MM.1S (cell line): ENCODE results near the gene SPCS2.

Experiments used
- DNase-seq: peaks from one replicate; pipeline ENCODE4 v3.0.0-alpha.2; 2015
- H2AFZ ChIP-seq: fragments of 300-600 bp; sonication (generic); 2 replicates; pipeline ENCODE4 v1.6.0; 2016; ENCODE audit warnings: antibody characterized with exemption, low read length
- H3F3A ChIP-seq: fragments of 300-600 bp; sonication (generic); 2 replicates; pipeline ENCODE4 v1.6.1; 2016; ENCODE audit warnings: mild to moderate bottlenecking, antibody characterized with exemption, low read length, moderate library complexity, mixed read lengths; ENCODE audit not compliant: insufficient read depth
- H3K27ac ChIP-seq: fragments of 300-600 bp; sonication (generic); 2 replicates; pipeline ENCODE4 v1.5.1; 2016; ENCODE audit warnings: mild to moderate bottlenecking, low read length
- H3K27me3 ChIP-seq: fragments of 300-600 bp; sonication (generic); replicated peaks from 2 replicates; pipeline ENCODE4 v1.6.0; 2016; ENCODE audit warnings: low read length; ENCODE audit not compliant: insufficient read depth
- H3K36me3 ChIP-seq: fragments of 300-600 bp; sonication (generic); replicated peaks from 2 replicates; pipeline ENCODE4 v1.6.1; 2016; ENCODE audit warnings: mild to moderate bottlenecking, low read length, mixed read lengths; ENCODE audit not compliant: insufficient read depth
- H3K4me1 ChIP-seq: fragments of 300-600 bp; sonication (generic); 2 replicates; pipeline ENCODE4 v1.6.1; 2016; ENCODE audit warnings: low read length, mixed read lengths
- H3K4me2 ChIP-seq: fragments of 300-600 bp; sonication (generic); 2 replicates; pipeline ENCODE4 v1.6.0; 2016; ENCODE audit warnings: low read depth, low read length
- H3K4me3 ChIP-seq: fragments of 300-600 bp; sonication (generic); 2 replicates; pipeline ENCODE4 v1.5.1; 2016; ENCODE audit warnings: low read length, mixed read lengths
- H3K79me2 ChIP-seq: fragments of 300-600 bp; sonication (generic); 2 replicates; pipeline ENCODE4 v1.6.1; 2016; ENCODE audit warnings: mixed run types, low read length, mixed read lengths
- H3K9ac ChIP-seq: fragments of 300-600 bp; sonication (generic); 2 replicates; pipeline ENCODE4 v1.6.1; 2016; ENCODE audit warnings: low read length, mixed read lengths
- H3K9me2 ChIP-seq: fragments of 300-600 bp; sonication (generic); replicated peaks from 2 replicates; pipeline ENCODE4 v1.6.1; 2016; ENCODE audit warnings: mild to moderate bottlenecking, low read length, mixed read lengths; ENCODE audit not compliant: insufficient read depth
- H3K9me3 ChIP-seq: fragments of 300-600 bp; sonication (generic); replicated peaks from 2 replicates; pipeline ENCODE4 v1.6.1; 2016; ENCODE audit warnings: mild to moderate bottlenecking, low read length, mixed read lengths; ENCODE audit not compliant: insufficient read depth
- H4K20me1 ChIP-seq: fragments of 300-600 bp; sonication (generic); 2 replicates; pipeline ENCODE4 v1.6.1; 2016; ENCODE audit warnings: mild to moderate bottlenecking, low read length, moderate library complexity, mixed read lengths; ENCODE audit not compliant: insufficient read depth
- CTCF ChIP-seq: fragments of 300-600 bp; sonication (generic); IDR thresholded peaks from 2 replicates; pipeline ENCODE4 v1.5.1; 2016; ENCODE audit warnings: antibody characterized with exemption, low read length, mixed read lengths
- EZH2 ChIP-seq: fragments of 300-600 bp; sonication (generic); optimal IDR thresholded peaks from 2 replicates; pipeline ENCODE3; 2017; ENCODE audit warnings: low read depth, mild to moderate bottlenecking, antibody characterized with exemption, low read length, mixed read lengths
- EZH2phosphoT487 ChIP-seq: fragments of 300-600 bp; sonication (generic); IDR thresholded peaks from 2 replicates; pipeline ENCODE4 v1.6.1; 2018; ENCODE audit warnings: antibody characterized with exemption, low read length

Gene SPCS2

GRCh38 chr11:75011357-75011756, 62.3 kb downstream of the SPCS2 start:
- TF ChIP-seq EZH2 (no peak), EZH2phosphoT487 (no peak), CTCF (no peak)
- no peaks in the 10 kb centered on the region for H3K36me3 ChIP-seq

GRCh38 chr11:75011872-75012271, 62.8 kb downstream of the SPCS2 start:
- DNase-seq: no peak
- Histone ChIP-seq H2AFZ (no peak overlapping the region), H3K4me2 (no peak overlapping the region), H3K9me2 (no peaks in the 10 kb centered on the region), H3F3A (no peaks in the 10 kb centered on the region), H3K79me2 (no peaks in the 10 kb centered on the region), H4K20me1 (no peaks in the 10 kb centered on the region), H3K9ac (no peak overlapping the region), H3K4me3 (no peak overlapping the region), H3K27ac (no peak overlapping the region), H3K36me3 (no peaks in the 10 kb centered on the region), H3K4me1 (no peaks in the 10 kb centered on the region), H3K27me3 (no peaks in the 10 kb centered on the region), H3K9me3 (no peaks in the 10 kb centered on the region)
- TF ChIP-seq EZH2 (no peak), CTCF (no peak), EZH2phosphoT487 (no peak)

More at GRCh38 chr11:75011357-75011756, 62.3 kb downstream of the SPCS2 start:
- DNase-seq: no peak
- Histone ChIP-seq H3F3A (no peaks in the 10 kb centered on the region), H3K4me3 (no peak overlapping the region), H3K9me3 (no peaks in the 10 kb centered on the region), H3K4me1 (no peaks in the 10 kb centered on the region), H3K27ac (no peak overlapping the region), H3K9ac (no peak overlapping the region), H2AFZ (no peak overlapping the region), H3K79me2 (no peaks in the 10 kb centered on the region), H3K4me2 (no peak overlapping the region), H4K20me1 (no peaks in the 10 kb centered on the region), H3K9me2 (no peaks in the 10 kb centered on the region), H3K27me3 (no peaks in the 10 kb centered on the region)

GRCh38 chr11:75013051-75013450, 64.0 kb downstream of the SPCS2 start:
- TF ChIP-seq EZH2 (no peak), CTCF (no peak), EZH2phosphoT487 (no peak)
- no peaks in the 10 kb centered on the region for H3K36me3 ChIP-seq
- no peak overlapping the region for H3K4me3 ChIP-seq
- no peaks in the 10 kb centered on the region for H4K20me1 ChIP-seq
- H3K9ac ChIP-seq: no peak overlapping the region
- no peak overlapping the region for H2AFZ ChIP-seq
- H3K27ac ChIP-seq: no peak overlapping the region
- no peaks in the 10 kb centered on the region for H3K4me1 ChIP-seq
- no peaks in the 10 kb centered on the region for H3K9me2 ChIP-seq
- H3K4me2 ChIP-seq: no peak overlapping the region
- no peaks in the 10 kb centered on the region for H3K9me3 ChIP-seq
- H3K79me2 ChIP-seq: no peaks in the 10 kb centered on the region
- no peak for DNase-seq
- no peaks in the 10 kb centered on the region for H3F3A ChIP-seq
- H3K27me3 ChIP-seq: no peaks in the 10 kb centered on the region
